A549 (cell line): ENCODE results near the gene GNG4. TPM values are rescaled to one million over a fixed set of nuclear protein-coding genes. Genes with fewer than 3 reads are reported as not detected.

Experiments
- ATAC-seq, 2 experiments: fragments of 200-7000 bp in 1 of 2; fragments of >200 bp in 1 of 2; cut with Nextera tagmentation in 1 of 2; cut with Tn5 transposase in 1 of 2; 3 replicates each; pipeline versions ENCODE4 v1.8.0 to v1.9.1; 2018 to 2020; ENCODE audit warnings: mild to moderate bottlenecking in 1 of 2, moderate library complexity in 1 of 2
- CTCF ChIA-PET: fragments of 300-600 bp; sonication (Branson Sonifier 250); formaldehyde crosslinking; extraction: SDS; loops from one replicate; lab custom pipeline; 2021; ENCODE audit warnings: antibody characterized with exemption, inconsistent platforms; lab: Yijun Ruan, JAX
- POLR2A ChIA-PET: fragments of 350-600 bp; formaldehyde crosslinking; extraction: SDS; loops from one replicate; lab custom pipeline; 2021; ENCODE audit warnings: antibody characterized with exemption, inconsistent platforms; lab: Yijun Ruan, JAX
- DNase-seq, 2 experiments: peaks; one replicate each; pipeline versions ENCODE4 v3.0.0 to v3.0.0-alpha.2; 2011 to 2016; ENCODE audit warnings: low read depth in 1 of 2, low spot score in 1 of 2
- FAIRE-seq: peaks from 2 replicates; lab custom pipeline; 2011; peaks lifted over from hg19 to GRCh38; lab: Jason Lieb, UNC
- H3K27ac ChIP-seq, 2 experiments: fragments of >200 bp; sonication (Bioruptor Twin); formaldehyde crosslinking; 3 replicates each; pipeline ENCODE4 v1.5.1; 2016 to 2017
- H3K4me1 ChIP-seq: fragments of >200 bp; sonication (Bioruptor Twin); formaldehyde crosslinking; 3 replicates; pipeline ENCODE4 v1.6.1; 2016
- H3K4me2 ChIP-seq: fragments of >200 bp; sonication (Bioruptor Twin); formaldehyde crosslinking; 3 replicates; pipeline ENCODE4 v1.6.1; 2016
- H3K4me3 ChIP-seq: fragments of >200 bp; sonication (Bioruptor Twin); formaldehyde crosslinking; 3 replicates; pipeline ENCODE4 v1.5.1; 2016
- H3K9me3 ChIP-seq: fragments of >200 bp; sonication (Bioruptor Twin); formaldehyde crosslinking; 3 replicates; pipeline ENCODE4 v1.6.1; 2016
- BHLHE40 ChIP-seq: IDR thresholded peaks from 2 replicates; pipeline ENCODE4 v1.6.1; 2012; ENCODE audit warnings: low read depth, low read length, inconsistent platforms
- CBX8 ChIP-seq: fragments of 200-600 bp; sonication (generic); IDR thresholded peaks from 2 replicates; pipeline ENCODE4 v1.6.1; 2016
- CEBPB ChIP-seq, 2 experiments: fragments of >200 bp in 1 of 2; sonication (Bioruptor Twin) in 1 of 2; formaldehyde crosslinking in 1 of 2; IDR thresholded peaks; 2 replicates each; pipeline ENCODE4 v1.6.1; 2012 to 2016
- EHF ChIP-seq: fragments of 250-450 bp; sonication (Bioruptor Pico); IDR thresholded peaks from 2 replicates; pipeline ENCODE4 v1.5.0; 2020; ENCODE audit warnings: mild to moderate bottlenecking
- EHMT2 ChIP-seq: fragments of 200-600 bp; sonication (generic); IDR thresholded peaks from 2 replicates; pipeline ENCODE4 v1.6.1; 2016; ENCODE audit warnings: antibody characterized with exemption, low read depth, mild to moderate bottlenecking, moderate library complexity
- FOSL2 ChIP-seq, 2 experiments: fragments of 450-650 bp in 1 of 2; fragments of >200 bp in 1 of 2; sonication (Bioruptor Twin) in 1 of 2; formaldehyde crosslinking; IDR thresholded peaks; 2 replicates each; pipeline versions ENCODE4 v1.5.0 to v1.6.1; 2016 to 2020; ENCODE audit warnings: mild to moderate bottlenecking in 1 of 2, moderate library complexity in 1 of 2
- HDAC2 ChIP-seq: fragments of 200-600 bp; sonication (generic); IDR thresholded peaks from 2 replicates; pipeline ENCODE4 v1.6.1; 2016
- HOXB13 ChIP-seq: fragments of 250-450 bp; sonication (Bioruptor Pico); IDR thresholded peaks from 2 replicates; pipeline ENCODE4 v1.5.0; 2020; ENCODE audit warnings: low read depth, mild to moderate bottlenecking, moderate library complexity
- HOXB5 ChIP-seq: fragments of 250-450 bp; sonication (Bioruptor Pico); IDR thresholded peaks from 2 replicates; pipeline ENCODE4 v1.5.0; 2020; ENCODE audit warnings: mild to moderate bottlenecking, moderate library complexity
- JUN ChIP-seq, 2 experiments: fragments of >200 bp; sonication (Bioruptor Twin); formaldehyde crosslinking; IDR thresholded peaks; 2 replicates in 1 of 2; 3 replicates in 1 of 2; pipeline ENCODE4 v1.6.1; 2016 to 2017
- JUNB ChIP-seq: fragments of >200 bp; sonication (Bioruptor Twin); formaldehyde crosslinking; IDR thresholded peaks from 2 replicates; pipeline ENCODE4 v1.6.1; 2016
- KDM1A ChIP-seq: fragments of 200-600 bp; sonication (generic); IDR thresholded peaks from 2 replicates; pipeline ENCODE4 v1.6.1; 2016; ENCODE audit warnings: low read depth, mild to moderate bottlenecking
- MAZ ChIP-seq: fragments of 150-350 bp; IDR thresholded peaks from 2 replicates; pipeline ENCODE4 v1.6.1; 2014; ENCODE audit warnings: antibody characterized with exemption, low read depth, low read length, borderline replicate concordance
- NPAS2 ChIP-seq: fragments of 250-450 bp; sonication (Bioruptor Pico); IDR thresholded peaks from 2 replicates; pipeline ENCODE4 v1.8.0; 2022; ENCODE audit warnings: mild to moderate bottlenecking, moderate library complexity, borderline replicate concordance
- NR3C1 ChIP-seq: fragments of >200 bp; sonication (Bioruptor Twin); formaldehyde crosslinking; IDR thresholded peaks from 3 replicates; pipeline ENCODE4 v1.6.1; 2017
- PHF8 ChIP-seq: fragments of 200-600 bp; sonication (generic); IDR thresholded peaks from 2 replicates; pipeline ENCODE4 v1.6.1; 2016; ENCODE audit warnings: low read depth, mild to moderate bottlenecking, antibody characterized with exemption, moderate library complexity, borderline replicate concordance
- POLR2A ChIP-seq: IDR thresholded peaks from 2 replicates; pipeline ENCODE4 v1.6.1; 2012; ENCODE audit warnings: mild to moderate bottlenecking, low read length
- RAD21 ChIP-seq, 2 experiments: fragments of >200 bp in 1 of 2; sonication (Bioruptor Twin) in 1 of 2; formaldehyde crosslinking in 1 of 2; IDR thresholded peaks in 1 of 2; conservative IDR thresholded peaks in 1 of 2; 2 replicates in 1 of 2; 3 replicates in 1 of 2; pipeline ENCODE4 v1.6.1; 2012 to 2018; ENCODE audit warnings: inconsistent platforms in 1 of 2
- RCOR1 ChIP-seq: fragments of 150-350 bp; IDR thresholded peaks from 2 replicates; pipeline ENCODE4 v1.6.1; 2014; ENCODE audit warnings: antibody characterized with exemption, low read length, low read depth
- RNF2 ChIP-seq: fragments of 200-600 bp; sonication (generic); IDR thresholded peaks from 2 replicates; pipeline ENCODE4 v1.6.1; 2016; ENCODE audit warnings: low read depth, mild to moderate bottlenecking, antibody characterized with exemption, moderate library complexity, borderline replicate concordance
- SREBF2 ChIP-seq: fragments of 450-650 bp; IDR thresholded peaks from 2 replicates; pipeline ENCODE4 v1.6.1; 2014; ENCODE audit warnings: mild to moderate bottlenecking, moderate library complexity
- WGBS: methylation state at CpG from one replicate; pipeline ENCODE4 v1.1.6; 2017; ENCODE audit errors: missing lambda C conversion rate; 5-methylcytosine and 5-hydroxymethylcytosine counted together
- polyA plus RNA-seq, 4 experiments: library from polyadenylated mRNA; depleted of rRNA in 3 of 4; stranded (reverse); fragments of >200 nt; fragmentation: RNase III in 1 of 4; extraction: RNeasy Plus Mini Kit Qiagen cat#74134 plus additional on column Dnase treatment in 1 of 4; gene quantifications; 2 replicates in 3 of 4; 3 replicates in 1 of 4; pipeline ENCODE4 v1.2.3, GENCODE V29; 2011 to 2017
- TF ChIP-seq, protein P1 (sequence below): fragments of 250-450 bp; sonication (Bioruptor Pico); IDR thresholded peaks from 2 replicates; pipeline ENCODE4 v1.5.0; 2020; ENCODE audit warnings: low read depth, mild to moderate bottlenecking, moderate library complexity
- TF ChIP-seq, protein P2 (sequence below): fragments of 150-350 bp; IDR thresholded peaks from 2 replicates; pipeline ENCODE4 v1.6.1; 2014; ENCODE audit warnings: low read depth, mild to moderate bottlenecking, low read length
- TF ChIP-seq, protein P3 (sequence below): fragments of >200 bp; sonication (Bioruptor Twin); formaldehyde crosslinking; IDR thresholded peaks from 3 replicates; pipeline ENCODE4 v1.6.1; 2016
- TF ChIP-seq, protein P4 (sequence below): fragments of 250-450 bp; sonication (Bioruptor Pico); IDR thresholded peaks from 2 replicates; pipeline ENCODE4 v1.5.0; 2021; ENCODE audit warnings: mild to moderate bottlenecking, moderate library complexity, borderline replicate concordance
- TF ChIP-seq, protein P5 (sequence below): IDR thresholded peaks from 2 replicates; pipeline ENCODE4 v1.6.1; 2012

Gene GNG4
- polyA plus RNA-seq, 2 of the 4 experiments (the other 2 are of a cell fraction): 10.5 to 16.3 TPM

DNA sequence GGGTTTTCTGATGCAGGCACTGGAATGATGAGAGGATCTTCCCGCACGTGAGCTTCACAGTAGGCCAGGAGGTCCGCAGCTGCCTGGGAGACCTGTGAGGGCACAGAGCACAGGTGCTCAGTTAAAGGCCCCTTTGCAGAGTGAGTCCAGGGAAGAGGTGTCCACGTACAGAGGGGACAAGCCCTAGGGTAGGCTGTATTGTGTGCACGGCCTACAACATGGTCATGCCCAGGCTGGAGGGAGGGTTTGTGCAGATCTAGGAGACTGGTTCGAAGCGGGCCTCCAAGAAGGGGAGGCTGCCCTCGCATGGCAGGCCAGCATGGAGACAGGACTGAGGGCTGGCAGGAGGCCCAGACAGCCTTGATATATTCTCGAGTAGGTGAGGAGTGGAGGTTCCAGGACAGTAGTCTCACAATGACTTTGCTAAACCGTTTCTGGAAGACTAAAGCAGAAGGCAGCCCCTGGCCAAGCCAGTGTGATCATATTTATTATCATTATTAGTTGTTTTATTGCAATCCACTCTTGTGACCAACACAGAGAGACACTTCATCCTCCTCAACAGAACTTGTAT lies 97.4 kb downstream of the GNG4 start:
- no peaks in the 10 kb centered on the region for H3K9me3 ChIP-seq
- POLR2A ChIA-PET: no interaction called here
- 80% methylated on average over 10 of the region's 10 CpGs for WGBS
- no peak overlapping the region for H3K27ac ChIP-seq
- no peak for DNase-seq
- no peaks in the 10 kb centered on the region for H3K4me1 ChIP-seq
- H3K4me3 ChIP-seq: no peak overlapping the region
- FAIRE-seq: no peak
- no peak for TF ChIP-seq NR3C1
- TF ChIP-seq MAZ: no peak
- TF ChIP-seq NPAS2 (CRISPR knock-in tag): no peak
- no peak for TF ChIP-seq JUN (IDR thresholded peaks at IDR 0.05)
- TF ChIP-seq, protein P1, sequence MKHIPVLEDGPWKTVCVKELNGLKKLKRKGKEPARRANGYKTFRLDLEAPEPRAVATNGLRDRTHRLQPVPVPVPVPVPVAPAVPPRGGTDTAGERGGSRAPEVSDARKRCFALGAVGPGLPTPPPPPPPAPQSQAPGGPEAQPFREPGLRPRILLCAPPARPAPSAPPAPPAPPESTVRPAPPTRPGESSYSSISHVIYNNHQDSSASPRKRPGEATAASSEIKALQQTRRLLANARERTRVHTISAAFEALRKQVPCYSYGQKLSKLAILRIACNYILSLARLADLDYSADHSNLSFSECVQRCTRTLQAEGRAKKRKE (CRISPR knock-in tag): no peak
- TF ChIP-seq, protein P2, sequence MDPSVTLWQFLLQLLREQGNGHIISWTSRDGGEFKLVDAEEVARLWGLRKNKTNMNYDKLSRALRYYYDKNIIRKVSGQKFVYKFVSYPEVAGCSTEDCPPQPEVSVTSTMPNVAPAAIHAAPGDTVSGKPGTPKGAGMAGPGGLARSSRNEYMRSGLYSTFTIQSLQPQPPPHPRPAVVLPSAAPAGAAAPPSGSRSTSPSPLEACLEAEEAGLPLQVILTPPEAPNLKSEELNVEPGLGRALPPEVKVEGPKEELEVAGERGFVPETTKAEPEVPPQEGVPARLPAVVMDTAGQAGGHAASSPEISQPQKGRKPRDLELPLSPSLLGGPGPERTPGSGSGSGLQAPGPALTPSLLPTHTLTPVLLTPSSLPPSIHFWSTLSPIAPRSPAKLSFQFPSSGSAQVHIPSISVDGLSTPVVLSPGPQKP: no peak
- TF ChIP-seq JUNB: no peak
- no peak for TF ChIP-seq HOXB13 (CRISPR knock-in tag)
- TF ChIP-seq CBX8: no peak
- TF ChIP-seq, protein P3, sequence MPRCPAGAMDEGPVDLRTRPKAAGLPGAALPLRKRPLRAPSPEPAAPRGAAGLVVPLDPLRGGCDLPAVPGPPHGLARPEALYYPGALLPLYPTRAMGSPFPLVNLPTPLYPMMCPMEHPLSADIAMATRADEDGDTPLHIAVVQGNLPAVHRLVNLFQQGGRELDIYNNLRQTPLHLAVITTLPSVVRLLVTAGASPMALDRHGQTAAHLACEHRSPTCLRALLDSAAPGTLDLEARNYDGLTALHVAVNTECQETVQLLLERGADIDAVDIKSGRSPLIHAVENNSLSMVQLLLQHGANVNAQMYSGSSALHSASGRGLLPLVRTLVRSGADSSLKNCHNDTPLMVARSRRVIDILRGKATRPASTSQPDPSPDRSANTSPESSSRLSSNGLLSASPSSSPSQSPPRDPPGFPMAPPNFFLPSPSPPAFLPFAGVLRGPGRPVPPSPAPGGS: no peak
- TF ChIP-seq FOSL2 (IDR thresholded peaks at IDR 0.05): no peak
- TF ChIP-seq FOSL2 (CRISPR knock-in tag; IDR thresholded peaks at IDR 0.05): no peak
- TF ChIP-seq RAD21 (conservative IDR thresholded peaks at IDR 0.05 in 1 of 2, IDR thresholded peaks at IDR 0.05 in 1 of 2): no peak
- TF ChIP-seq KDM1A: no peak
- ATAC-seq: peak in 1 of 2 experiments; percentile 36; a peak in 1 of 6 replicates
- CTCF ChIA-PET: interaction anchor here (0.5 to 1.4 kb wide), 3 partner anchors 12 to 21 kb away, joined by 3 to 4 read pairs (median 3); no protein-coding TSS in a partner anchor
- no peak overlapping the region for H3K4me2 ChIP-seq

DNA sequence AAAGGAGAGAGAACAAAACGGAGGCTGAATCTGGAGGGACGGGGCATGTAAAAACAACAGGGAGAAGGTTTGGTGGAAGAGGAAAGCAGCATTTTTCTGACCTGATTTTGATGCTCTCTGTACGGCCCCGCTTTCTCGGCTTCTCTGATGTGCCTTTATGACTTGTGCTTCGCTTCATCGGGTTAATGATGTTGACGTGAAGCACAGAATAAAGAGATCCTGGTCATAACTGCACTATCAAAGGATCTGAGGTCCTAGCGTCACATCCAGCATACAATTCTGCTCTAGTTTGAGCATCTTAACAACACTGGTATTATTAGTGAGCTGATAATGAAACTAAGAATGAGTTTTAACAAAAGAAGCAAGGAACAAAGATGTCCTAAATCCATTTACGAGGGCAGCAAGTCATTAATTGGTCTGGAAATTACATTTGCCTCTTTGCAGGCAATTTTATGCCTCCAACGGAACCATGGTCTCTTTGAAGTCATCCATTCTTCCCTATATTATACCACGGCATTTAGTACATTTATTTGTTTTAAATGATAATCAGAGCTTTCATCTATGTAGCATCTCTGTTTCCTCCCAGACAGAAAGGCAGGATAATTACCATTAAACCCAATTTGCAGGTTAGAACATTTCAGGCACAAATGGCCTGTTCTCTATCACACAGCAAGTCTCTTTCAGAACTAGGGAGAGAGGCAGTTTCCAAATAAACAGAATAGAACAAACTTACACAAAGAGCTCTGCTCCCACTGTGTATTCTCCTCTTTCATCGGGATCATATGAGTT lies 100.0 kb downstream of the GNG4 start:
- TF ChIP-seq CBX8 (no peak), BHLHE40 (no peak), EHF (CRISPR knock-in tag) (no peak), CEBPB (IDR thresholded peaks at IDR 0.05) (no peak), NPAS2 (CRISPR knock-in tag) (no peak), SREBF2 (no peak), HOXB5 (CRISPR knock-in tag) (no peak), EHMT2 (no peak), PHF8 (no peak), HOXB13 (CRISPR knock-in tag) (no peak), POLR2A (no peak), MAZ (no peak), HDAC2 (no peak), RNF2 (no peak), RAD21 (conservative IDR thresholded peaks at IDR 0.05 in 1 of 2, IDR thresholded peaks at IDR 0.05 in 1 of 2) (no peak), RCOR1 (no peak)
- TF ChIP-seq, protein P3: no peak
- TF ChIP-seq, protein P4, sequence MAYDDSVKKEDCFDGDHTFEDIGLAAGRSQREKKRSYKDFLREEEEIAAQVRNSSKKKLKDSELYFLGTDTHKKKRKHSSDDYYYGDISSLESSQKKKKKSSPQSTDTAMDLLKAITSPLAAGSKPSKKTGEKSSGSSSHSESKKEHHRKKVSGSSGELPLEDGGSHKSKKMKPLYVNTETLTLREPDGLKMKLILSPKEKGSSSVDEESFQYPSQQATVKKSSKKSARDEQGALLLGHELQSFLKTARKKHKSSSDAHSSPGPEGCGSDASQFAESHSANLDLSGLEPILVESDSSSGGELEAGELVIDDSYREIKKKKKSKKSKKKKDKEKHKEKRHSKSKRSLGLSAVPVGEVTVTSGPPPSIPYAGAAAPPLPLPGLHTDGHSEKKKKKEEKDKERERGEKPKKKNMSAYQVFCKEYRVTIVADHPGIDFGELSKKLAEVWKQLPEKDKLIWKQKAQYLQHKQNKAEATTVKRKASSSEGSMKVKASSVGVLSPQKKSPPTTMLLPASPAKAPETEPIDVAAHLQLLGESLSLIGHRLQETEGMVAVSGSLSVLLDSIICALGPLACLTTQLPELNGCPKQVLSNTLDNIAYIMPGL (CRISPR knock-in tag): no peak
- TF ChIP-seq, protein P5, sequence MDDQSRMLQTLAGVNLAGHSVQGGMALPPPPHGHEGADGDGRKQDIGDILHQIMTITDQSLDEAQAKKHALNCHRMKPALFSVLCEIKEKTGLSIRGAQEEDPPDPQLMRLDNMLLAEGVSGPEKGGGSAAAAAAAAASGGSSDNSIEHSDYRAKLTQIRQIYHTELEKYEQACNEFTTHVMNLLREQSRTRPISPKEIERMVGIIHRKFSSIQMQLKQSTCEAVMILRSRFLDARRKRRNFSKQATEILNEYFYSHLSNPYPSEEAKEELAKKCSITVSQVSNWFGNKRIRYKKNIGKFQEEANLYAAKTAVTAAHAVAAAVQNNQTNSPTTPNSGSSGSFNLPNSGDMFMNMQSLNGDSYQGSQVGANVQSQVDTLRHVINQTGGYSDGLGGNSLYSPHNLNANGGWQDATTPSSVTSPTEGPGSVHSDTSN: no peak
- TF ChIP-seq, protein P1 (CRISPR knock-in tag): no peak
- TF ChIP-seq, all 56 proteins: peak for 0
- Histone ChIP-seq H3K4me1 (no peaks in the 10 kb centered on the region), H3K27ac (no peak overlapping the region), H3K9me3 (no peaks in the 10 kb centered on the region), H3K4me3 (no peak overlapping the region), H3K4me2 (no peak overlapping the region)
- FAIRE-seq (no peak), DNase-seq (no peak), ATAC-seq (no peak)
- POLR2A ChIA-PET: no interaction called here
- 74% methylated on average over 13 of the region's 13 CpGs for WGBS
- CTCF ChIA-PET: no interaction called here
